SHP77 treated with DMSO at 0.1 percent for 48 hours (cell line): Measurements from ENCODE around the gene ZEB2.
"Not testable (repeated sequence)": the region's sequence is repeated elsewhere in the genome, so short reads cannot be mapped to it uniquely, and the experiment has no call there.

ENCODE experiments used
- DNase-seq: peaks from one replicate; lab custom pipeline; 2025; lab: John Stamatoyannopoulos, UW

Gene ZEB2

DNA sequence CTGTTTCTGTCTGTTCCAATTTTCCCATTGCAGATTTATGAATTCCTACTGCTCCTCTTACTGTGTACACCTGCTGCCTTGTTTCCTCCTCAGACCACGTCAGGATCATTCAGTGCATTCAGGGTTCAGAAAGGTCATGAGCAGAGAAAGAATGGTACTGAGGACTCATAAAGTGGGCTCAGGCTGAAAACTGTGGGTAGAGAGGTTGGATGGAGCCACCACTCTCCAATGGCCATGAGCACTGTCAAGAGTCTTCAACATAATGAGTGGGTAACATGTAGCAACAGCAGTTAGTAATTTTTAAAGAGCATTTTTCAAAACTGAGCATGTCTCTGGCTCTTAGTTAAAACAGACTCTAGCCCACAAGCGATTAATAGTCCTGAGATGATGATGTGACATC is 138.2 kb downstream of the ZEB2 start:
- no peak for DNase-seq

DNA sequence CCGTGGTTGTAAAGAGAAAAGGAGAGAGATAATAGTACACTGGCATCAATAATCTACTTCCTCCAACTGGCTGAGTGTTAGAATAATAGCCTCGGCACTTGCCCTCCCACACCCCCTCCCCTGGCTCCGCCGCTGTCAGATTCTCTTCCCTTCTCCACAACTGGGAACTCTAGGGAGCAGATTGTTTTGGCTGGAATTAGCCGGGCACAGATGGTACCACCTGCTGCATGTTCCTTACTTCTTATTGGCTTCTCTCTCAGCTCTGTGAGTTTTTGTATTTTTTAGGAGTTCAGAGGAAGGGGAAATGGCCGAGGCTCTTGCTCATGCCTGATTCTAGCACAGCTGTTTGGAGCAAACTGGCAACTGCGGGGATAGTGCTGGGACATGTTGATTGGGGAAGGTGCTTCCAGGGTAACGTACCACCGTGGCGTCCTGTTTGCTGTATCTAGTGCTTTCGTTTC is 140.0 kb downstream of the ZEB2 start:
- no peak for DNase-seq

DNA sequence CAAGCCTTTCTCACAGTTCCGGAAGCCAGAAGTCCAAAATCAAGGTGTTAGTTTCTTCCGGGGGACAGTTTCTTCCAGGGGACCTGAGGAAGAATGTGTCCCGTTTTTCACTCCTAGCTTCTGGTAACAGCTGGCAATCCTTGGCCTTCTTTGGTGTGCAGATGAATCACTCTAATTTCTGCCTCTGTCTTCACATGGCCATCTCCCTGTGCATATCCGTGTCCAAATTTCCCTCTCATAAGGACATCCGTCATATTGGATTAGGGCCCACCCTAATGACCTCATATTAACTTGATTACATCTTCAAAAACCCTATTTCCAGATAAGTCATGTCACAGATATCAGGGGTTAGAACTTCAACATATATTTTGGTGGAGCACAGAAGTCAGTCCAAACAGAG is 141.4 kb downstream of the ZEB2 start:
- DNase-seq = no peak

DNA sequence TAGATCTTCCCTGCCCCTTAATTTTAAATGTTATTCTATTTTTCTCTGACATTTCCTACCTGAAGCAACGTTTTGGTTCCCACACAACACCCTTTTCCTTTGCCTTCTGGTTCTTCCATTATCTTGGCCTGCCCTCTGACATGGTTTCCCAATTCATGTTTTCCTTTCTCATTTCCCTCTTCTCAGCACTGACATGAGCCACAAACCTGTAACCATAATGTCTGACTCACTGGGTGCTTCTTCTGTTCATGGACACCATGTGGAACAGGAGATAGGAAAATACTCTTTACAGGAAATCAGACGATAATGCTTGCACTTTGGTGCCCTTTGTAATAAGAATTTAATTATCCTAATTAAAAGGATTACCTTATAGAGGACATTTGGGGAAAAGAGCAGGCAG is 142.0 kb downstream of the ZEB2 start:
- DNase-seq = no peak

DNA sequence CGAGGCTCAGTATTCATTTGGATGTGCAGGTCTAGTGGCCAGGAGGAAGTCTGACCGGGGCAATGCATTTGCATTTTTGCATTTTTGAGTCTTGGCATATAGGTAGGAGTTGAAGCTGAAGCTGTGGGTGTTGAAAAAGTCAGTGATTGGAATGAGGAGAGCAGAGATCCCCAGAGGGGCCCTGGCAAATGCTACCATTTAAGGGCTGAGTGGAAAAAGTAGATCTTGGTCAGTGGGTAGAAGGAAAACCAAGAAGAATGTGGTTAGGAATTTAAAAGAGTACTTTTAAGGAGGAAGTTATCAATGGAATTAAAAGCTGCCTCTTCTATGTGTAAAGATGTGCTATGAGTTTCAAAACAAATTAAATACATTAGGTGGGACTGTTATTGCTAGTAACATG is 143.0 kb downstream of the ZEB2 start:
- DNase-seq = no peak

DNA sequence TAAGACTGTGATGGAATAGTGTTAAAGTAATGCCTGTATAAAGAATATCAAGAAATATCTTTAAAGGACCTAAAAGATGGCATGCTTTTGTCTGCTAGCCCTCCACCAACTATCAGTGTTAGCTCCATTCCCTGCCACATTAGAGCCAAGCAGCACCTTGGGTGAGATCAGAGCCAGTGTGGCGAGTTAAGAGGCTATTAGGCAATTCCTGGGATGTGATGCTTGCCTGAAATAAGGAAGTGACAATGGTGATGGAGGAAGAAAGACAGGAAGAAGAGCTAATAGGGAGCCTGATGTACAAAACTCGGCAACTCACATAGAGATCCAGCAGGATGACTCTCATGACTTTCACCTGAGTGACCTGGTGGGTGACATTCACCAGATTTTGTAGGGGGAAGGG is 143.5 kb downstream of the ZEB2 start:
- no peak for DNase-seq

DNA sequence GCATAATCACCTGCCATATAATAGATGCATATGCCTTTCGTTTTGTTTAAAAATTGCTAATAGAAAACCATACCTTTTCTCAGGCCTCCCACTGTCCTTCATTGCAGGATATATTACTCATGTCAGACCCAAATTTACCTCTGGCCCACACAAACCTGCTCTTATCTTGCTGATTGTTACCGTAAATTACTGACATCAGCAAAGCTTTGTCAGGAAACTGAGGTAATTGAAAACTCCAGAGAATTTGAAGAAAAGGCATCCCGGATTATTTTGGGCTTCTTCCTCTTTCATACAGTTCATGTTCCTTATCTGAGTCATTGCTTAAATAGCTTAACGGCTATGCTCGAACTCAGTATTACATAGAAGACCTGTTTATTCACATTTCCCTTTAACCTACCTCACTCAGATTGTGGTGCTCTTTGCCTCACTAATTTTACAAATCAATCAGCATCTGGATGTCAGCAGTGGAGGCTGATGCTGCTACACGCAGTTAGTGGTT is 145.7 kb downstream of the ZEB2 start:
- DNase-seq = no peak

DNA sequence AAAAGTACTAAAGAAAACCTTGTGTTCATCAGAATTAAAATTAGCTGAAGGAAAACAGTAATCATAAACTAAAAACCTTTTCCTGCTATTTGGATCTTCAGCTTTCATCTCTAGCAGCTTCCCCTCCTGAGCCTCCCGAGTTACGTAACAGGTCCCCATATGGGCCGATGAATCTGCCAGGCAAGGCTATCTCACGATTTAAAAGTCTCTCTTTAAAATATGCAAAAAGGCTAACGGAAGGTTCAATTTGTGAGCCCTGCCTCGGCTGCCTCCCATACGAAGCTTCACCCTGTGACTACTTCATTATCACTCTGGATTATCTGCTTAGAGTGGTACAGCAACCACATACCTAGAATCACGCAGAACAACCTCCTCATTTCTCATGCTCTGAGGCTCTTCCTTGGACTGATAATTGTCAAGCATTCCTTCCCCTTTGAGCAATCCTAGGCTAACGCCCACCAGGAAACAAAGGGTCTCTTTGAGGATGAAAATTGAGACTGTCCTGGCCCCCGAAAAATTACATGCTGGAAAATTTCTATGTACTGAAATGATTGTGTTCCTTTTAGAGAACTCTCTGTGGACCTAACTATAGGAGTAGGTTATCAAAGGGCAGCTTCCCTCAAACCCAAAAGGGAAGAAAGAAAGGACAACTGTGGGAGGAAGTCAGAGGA is 147.4 kb downstream of the ZEB2 start:
- no peak for DNase-seq

DNA sequence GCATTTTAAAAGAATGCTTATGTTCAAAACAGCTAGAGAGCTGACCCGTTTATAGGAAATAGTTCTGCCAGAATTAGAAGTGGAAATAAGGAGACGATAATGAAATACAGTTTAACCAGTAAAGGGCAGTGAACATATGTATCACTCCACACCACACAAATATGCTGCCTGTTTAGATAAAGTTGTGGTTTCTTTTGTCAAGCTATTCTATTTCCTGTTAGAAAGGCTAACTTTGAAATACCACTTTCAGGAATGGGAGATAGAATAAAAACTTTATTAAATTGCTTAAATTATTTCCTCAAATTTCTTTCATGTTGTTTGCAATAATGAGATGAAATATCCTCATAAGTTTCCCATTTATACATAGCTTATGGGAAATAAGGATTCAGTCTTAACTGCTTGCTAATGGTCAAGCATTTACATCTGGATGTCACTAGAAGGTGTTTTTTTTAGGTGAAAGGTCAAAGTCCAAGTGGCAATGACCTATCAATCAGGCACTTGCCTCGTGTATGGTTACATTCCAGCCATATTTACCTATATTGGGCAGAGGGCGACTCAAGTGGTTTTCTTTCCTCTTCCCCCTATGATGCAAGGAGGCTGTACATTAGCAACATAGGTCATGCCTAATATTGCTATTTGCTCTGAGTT is 148.9 kb downstream of the ZEB2 start:
- no peak for DNase-seq

DNA sequence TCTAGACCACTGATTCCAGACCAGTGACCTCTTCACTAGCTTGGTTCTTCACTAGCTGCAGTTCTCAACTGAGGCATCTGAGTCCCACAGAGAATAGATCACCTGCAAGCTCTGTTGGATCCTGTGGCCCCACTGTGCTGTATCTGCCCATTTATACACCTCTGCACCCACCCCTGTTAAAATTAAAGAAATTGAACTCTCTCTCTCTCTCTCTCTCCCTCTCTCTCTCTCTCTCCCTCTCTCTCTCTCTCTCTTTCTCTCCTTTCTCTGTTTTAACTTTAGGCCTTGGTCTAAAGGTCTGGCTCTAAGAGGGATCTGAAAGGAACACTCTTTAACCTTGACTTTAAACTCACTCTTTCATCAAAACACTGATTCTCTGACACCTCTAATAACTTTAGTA is 150.5 kb downstream of the ZEB2 start:
- DNase-seq = no peak

DNA sequence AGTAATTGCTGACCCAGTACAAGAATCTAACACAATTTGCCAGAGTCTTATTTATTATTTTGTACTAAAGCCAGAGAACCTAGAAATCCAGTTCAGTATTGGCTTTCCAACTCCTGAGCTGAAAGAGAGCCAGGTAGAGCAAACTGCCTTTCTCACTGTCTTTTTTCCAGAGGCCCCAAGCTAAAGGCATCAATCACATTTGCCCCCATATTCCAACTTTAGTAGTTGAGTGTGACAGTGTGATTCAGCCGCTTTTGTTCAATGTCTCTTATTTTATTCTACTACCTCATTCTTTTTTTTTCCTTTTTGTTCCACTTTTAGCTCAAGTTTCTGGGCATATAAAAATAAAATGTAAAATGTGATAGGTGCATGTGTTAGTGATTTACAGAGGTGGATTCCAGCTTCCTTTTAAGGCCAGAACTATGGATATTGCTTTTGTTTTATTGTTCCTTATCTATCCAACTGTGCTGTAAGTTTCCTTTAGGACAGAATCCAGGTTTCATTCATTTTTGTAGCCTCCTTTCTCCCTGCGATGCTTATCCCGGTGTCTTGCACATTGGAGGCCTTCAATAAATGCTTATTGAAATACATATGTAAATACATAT is 153.0 kb downstream of the ZEB2 start:
- no peak for DNase-seq

DNA sequence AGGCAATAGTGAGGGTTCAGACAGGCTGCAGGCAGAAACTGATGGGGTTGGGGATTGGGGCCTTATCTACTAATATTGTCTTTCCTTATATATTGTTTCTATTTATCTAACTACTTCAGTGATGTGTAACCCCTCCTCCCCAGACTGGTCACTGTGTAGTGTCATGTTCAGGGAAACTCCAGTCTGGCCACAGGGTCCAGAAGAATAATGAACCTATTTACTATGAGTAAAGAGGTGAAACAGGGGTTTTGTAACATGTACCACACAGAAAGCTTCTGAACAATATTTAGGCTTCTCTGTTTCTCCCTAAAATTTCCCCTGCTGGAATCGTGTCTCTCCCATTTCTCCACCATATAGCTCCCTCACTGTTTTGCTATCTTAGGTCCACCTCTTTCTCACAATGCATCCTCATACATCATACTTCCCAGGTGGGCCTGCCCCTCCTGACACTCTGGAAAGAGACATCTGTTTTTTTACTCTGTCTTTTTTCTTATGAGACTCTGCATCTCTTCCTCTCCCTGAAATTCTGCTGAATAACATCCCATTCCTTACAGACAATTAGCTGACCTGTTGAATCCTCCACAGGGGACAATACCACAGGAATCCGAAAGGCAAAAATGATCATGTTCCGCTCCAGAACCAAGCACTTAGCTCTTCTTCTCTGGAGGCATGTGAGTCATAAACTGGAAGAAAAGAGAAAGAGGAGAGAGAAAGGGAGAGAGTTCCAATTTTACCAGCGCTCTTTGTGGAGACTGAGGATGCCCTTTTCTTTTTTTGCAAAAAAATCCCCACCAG is 154.8 kb downstream of the ZEB2 start:
- DNase-seq = no peak

DNA sequence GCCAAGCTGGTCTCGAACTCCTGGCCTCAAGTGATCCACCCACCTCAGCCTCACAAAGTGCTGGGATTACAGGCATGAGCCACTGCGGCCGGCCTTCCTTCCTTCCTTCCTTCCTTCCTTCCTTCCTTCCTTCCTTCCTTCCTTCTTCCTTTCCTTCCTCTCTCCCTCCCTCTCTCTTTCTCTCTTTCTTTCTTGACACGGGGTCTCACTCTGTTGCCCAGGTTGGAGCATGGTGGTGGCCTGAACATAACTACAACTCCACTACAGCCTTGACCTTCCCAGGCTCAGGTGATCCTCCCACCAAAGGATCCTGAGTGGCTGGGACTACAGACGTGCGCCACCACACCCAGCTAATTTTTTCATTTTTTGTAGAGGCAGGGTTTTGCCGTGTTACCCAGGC is 155.7 kb downstream of the ZEB2 start:
- DNase-seq = not testable (repeated sequence)

DNA sequence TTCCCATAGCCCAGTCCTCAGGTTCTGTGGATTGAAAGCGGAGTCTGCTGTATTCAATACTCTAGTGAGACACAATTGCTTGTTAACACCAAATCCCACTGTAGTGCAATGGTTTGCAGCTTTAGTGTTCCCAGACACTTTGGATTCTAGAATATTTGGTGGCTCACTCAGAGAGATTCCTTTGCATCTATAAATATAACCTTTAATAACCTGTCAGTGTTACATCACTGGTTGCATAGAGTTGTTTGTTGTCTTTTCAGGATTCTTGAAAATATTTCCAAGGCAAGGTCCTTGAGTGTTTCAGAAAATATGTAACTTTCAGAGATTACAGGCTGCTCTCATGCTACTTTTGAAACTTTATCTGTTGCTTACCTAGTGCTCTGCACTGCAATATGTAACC is 157.5 kb downstream of the ZEB2 start:
- no peak for DNase-seq

DNA sequence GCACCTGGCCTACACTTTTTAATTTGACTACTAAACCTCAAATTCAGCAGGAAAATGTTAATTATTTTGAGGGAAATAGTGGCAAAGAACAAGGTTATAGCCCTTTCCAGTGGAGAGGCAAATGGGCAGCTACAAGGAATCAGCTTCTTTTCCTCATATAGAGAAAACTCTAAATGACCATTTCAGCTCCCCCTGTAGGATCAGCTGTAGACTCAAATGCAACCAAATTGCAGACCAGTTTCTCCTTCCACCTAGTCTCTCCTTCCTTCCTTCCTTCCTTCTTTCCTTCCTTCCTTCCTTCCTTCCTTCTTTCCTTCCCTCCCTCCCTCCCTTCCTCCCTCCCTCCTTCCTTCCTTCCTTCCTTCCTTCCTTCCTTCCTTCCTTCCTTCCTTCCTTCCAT is 158.2 kb downstream of the ZEB2 start:
- no peak for DNase-seq

DNA sequence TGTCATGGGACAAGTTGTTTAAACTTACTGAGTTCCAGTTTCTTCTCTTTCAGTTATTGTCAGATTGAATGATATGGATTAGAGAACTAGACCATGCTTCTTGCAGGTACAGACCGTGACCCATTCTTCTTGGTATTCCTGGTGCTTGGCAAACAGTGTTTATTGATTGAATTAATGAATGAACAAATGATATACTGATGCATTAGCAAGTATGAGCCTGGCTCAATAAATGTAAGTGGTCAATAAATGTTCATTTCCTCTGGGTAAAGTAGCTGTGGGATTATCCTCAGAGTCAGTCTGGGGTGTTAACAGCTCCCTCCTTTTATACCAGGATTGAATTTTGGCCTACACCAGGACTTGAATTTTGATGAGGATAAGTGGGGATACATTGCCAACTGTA is 160.2 kb downstream of the ZEB2 start:
- no peak for DNase-seq

DNA sequence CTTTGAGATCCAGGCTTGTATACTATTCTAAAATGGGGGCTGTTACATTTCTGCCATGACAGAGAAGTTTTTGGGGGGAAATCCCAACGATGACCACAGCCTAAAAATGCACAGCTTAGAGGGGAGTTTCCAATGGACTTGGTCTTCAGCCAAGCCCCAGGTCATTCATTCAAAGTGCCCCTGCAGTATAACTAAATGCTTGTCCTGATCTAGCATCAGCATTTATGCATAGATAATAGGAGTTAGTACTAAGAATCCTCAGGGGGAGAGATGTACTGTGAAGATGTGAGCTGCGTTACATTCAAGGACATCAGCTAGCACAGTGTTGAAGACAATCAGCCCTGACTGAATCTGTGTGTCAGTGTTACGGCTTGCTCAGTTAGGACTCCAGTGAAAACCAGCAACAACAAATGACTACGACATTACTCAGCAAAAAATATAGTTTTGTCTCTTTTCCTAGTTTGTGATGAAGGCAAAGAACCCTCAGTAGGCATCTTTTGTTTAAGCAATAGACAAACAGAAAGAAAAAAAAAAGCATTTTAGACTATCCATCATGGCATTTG is 160.9 kb downstream of the ZEB2 start:
- no peak for DNase-seq

DNA sequence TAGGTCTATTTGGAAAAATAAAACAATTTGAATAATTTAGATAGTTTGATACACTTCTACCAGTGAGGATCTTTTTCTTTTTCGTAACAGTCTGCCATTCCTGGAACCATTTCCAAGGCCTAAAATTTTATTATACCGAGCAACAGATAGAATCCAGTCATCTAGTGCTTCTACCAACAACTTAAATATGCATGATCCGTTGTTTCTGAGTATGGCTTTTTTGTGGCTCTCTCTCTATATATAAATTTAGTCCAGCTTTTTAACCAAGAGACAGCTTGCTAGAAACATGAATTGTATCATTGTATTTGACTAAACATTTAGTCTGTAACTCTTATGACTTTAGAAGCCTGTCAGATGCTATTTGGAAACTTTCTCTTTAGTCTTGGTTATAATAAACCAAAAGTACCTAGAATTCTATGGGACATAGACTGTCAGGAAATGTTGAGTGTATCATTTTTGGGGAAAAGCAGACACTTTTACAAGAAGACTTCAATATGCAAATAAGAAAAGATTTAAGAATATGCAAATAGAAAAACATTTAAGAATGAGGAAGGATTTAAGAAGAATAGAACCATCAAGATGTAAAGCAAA is 161.4 kb downstream of the ZEB2 start:
- DNase-seq = no peak

DNA sequence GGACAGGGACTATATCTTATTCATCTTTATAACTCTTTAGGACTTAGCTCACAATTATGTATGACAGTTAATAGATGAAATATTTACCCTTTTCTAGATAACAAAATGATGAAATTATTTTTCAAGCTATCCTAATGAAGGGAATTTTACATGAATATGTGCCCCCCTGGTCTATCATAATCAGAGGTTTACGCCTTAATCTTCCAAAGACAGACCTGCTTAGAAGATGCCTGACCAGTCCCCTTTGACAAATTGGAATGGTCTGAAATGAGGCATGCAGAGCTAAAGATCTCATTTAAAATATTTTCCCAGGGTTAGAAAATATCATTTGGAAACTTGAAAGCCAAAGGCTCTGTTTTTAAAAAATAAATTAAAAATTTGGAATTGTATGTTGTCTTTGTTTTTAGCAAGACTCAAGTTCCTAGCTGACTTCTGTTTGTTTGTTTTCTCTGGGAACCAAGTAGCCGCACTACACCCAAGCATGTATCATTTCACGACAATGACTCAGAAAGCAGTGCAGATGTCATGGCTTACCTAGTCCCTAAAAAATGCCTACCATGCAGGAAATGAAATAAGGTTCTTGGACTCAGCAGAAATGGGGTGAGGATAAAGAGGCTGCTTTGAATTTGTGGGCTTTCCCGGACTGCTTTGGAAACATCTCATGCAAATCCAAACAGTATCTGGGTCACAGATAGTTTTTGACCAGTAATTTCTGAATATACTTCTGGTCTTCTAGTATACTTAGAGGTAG is 162.1 kb downstream of the ZEB2 start:
- DNase-seq = no peak

DNA sequence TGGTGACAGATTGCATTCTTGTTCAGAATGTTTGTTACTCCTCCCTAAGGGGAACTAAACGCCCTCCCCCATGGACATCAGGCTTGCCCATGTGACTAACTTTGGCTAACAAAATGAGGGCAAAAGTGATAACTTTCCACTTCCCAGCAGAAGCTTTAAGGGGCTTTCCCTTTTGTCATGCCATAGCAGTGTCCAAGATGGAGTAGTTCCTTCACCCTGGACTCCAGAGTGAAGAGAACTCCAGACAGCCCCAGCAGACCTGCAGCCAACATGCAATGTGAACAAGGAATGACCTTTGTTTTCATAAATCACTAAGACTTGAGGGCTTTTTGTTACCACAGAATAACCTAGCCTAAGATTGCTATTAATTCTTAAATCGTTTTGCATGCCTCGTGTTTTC is 163.5 kb downstream of the ZEB2 start:
- DNase-seq = no peak

DNA sequence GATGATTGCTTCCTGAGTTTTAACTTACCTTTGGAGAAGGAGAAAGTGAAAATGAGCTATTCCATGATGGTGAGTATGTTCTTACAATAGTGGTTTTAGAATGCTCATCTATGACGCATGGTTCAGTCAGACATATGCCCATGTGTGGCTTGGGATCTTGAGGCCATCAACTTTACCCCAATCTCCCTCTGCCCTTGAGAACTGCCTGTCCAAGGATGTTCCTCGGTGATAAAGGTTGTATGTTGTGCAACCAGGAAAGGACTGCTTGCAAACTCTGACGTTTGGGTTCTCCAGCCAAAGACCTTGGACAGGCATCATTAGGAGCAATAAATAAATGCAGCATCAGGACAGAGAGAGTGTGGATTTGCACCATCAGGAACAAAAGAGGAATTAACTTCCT is 165.0 kb downstream of the ZEB2 start:
- no peak for DNase-seq
